GM12878 (cell line): ENCODE measurements around the gene CXorf58. TPM values are rescaled to one million over a fixed set of nuclear protein-coding genes. Genes with fewer than 3 reads are reported as not detected.

Experiments
- ATAC-seq: fragments of 200-7000 bp; cut with Tn5 transposase; 3 replicates; pipeline ENCODE4 v1.9.1; 2020; ENCODE audit warnings: mild to moderate bottlenecking, moderate library complexity
- BruUV-seq: library from RNA; stranded (reverse); fragments of 400-500 nt; replicated peaks from 2 replicates; lab custom pipeline; 2021; lab: Mats Ljungman, UMichigan
- CTCF ChIA-PET: fragments of 300-600 bp; sonication (Branson Sonifier 250); formaldehyde crosslinking; extraction: SDS; loops from one replicate; lab custom pipeline; 2021; ENCODE audit warnings: inconsistent platforms; lab: Yijun Ruan, JAX
- POLR2A ChIA-PET: fragments of 350-600 bp; formaldehyde crosslinking; extraction: SDS; loops from one replicate; lab custom pipeline; 2021; ENCODE audit warnings: inconsistent platforms; lab: Charles Lee
- RAD21 ChIA-PET: fragments of 300-600 bp; sonication (Branson Sonifier 250); formaldehyde crosslinking; loops from one replicate; lab custom pipeline; 2023; ENCODE audit warnings: antibody characterized with exemption; ENCODE audit not compliant: unreplicated experiment; lab: Charles Lee
- SMC1A ChIA-PET: fragments of 300-600 bp; sonication (Branson Sonifier 250); formaldehyde crosslinking; loops from one replicate; lab custom pipeline; 2023; ENCODE audit not compliant: unreplicated experiment, uncharacterized antibody; lab: Charles Lee
- DNase-seq: peaks from one replicate; pipeline ENCODE4 v3.0.0-alpha.2; 2011; ENCODE audit warnings: low read depth, low spot score
- FAIRE-seq: peaks from 3 replicates; lab custom pipeline; 2011; peaks lifted over from hg19 to GRCh38; lab: Jason Lieb, UNC
- H2AFZ ChIP-seq: 2 replicates; pipeline ENCODE4 v1.6.0; 2011; ENCODE audit warnings: low read depth, low read length, control low read depth; ENCODE audit not compliant: control insufficient read depth
- H3K27ac ChIP-seq: 2 replicates; pipeline ENCODE4 v1.5.1; 2011; ENCODE audit warnings: control low read depth; ENCODE audit not compliant: control insufficient read depth, insufficient read depth
- H3K27me3 ChIP-seq, 2 experiments: replicated peaks in 1 of 2; 2 replicates each; pipeline versions ENCODE4 v1.6.0 to v1.6.1; 2011; ENCODE audit warnings: low read length in 1 of 2; ENCODE audit not compliant: control insufficient read depth in 2 of 2, insufficient read depth in 2 of 2
- H3K36me3 ChIP-seq, 2 experiments: 2 replicates each; pipeline ENCODE4 v1.5.1; 2011; ENCODE audit warnings: low read length in 1 of 2; ENCODE audit not compliant: control insufficient read depth in 2 of 2, insufficient read depth in 2 of 2
- H3K4me1 ChIP-seq: 2 replicates; pipeline ENCODE4 v1.6.1; 2011; ENCODE audit warnings: mild to moderate bottlenecking, low read length, moderate library complexity, mixed read lengths; ENCODE audit not compliant: control insufficient read depth, insufficient read depth
- H3K4me2 ChIP-seq: 2 replicates; pipeline ENCODE4 v1.6.0; 2011; ENCODE audit warnings: control low read depth; ENCODE audit not compliant: control insufficient read depth, insufficient read depth
- H3K4me3 ChIP-seq: fragments of 200-600 bp; sonication (generic); 2 replicates; pipeline ENCODE4 v1.5.1; 2016
- H3K79me2 ChIP-seq: 2 replicates; pipeline ENCODE4 v1.6.0; 2011; ENCODE audit warnings: low read length; ENCODE audit not compliant: control insufficient read depth, insufficient read depth
- H3K9ac ChIP-seq: 2 replicates; pipeline ENCODE4 v1.8.0; 2011; ENCODE audit warnings: low read length, control low read depth, mixed read lengths; ENCODE audit not compliant: control insufficient read depth, insufficient read depth
- H3K9me3 ChIP-seq: replicated peaks from 3 replicates; pipeline ENCODE4 v1.5.1; 2011; ENCODE audit warnings: mild to moderate bottlenecking, low read length; ENCODE audit not compliant: control insufficient read depth, insufficient read depth
- H4K20me1 ChIP-seq: 2 replicates; pipeline ENCODE4 v1.6.0; 2011; ENCODE audit not compliant: control insufficient read depth, insufficient read depth
- CUX1 ChIP-seq: IDR thresholded peaks from 2 replicates; pipeline ENCODE4 v1.6.1; 2012; ENCODE audit warnings: improper control_type of control experiment, low read depth, low read length; ENCODE audit not compliant: insufficient replicate concordance
- JUNB ChIP-seq: IDR thresholded peaks from 2 replicates; pipeline ENCODE4 v1.6.1; 2016; ENCODE audit warnings: antibody characterized with exemption, mild to moderate bottlenecking
- KDM1A ChIP-seq: fragments of 200-600 bp; sonication (generic); IDR thresholded peaks from 2 replicates; pipeline ENCODE4 v1.6.1; 2016; ENCODE audit warnings: borderline replicate concordance
- KLF5 ChIP-seq: fragments of 450-650 bp; IDR thresholded peaks from 2 replicates; pipeline ENCODE4 v1.6.1; 2014; ENCODE audit warnings: mild to moderate bottlenecking; ENCODE audit not compliant: partially characterized antibody
- MEF2B ChIP-seq: fragments of 450-650 bp; IDR thresholded peaks from 2 replicates; pipeline ENCODE4 v1.6.1; 2018; ENCODE audit warnings: mild to moderate bottlenecking, moderate library complexity; ENCODE audit not compliant: partially characterized antibody, poor library complexity, severe bottlenecking
- NBN ChIP-seq: fragments of 450-650 bp; IDR thresholded peaks from 2 replicates; pipeline ENCODE4 v1.6.1; 2016
- NFIC ChIP-seq: IDR thresholded peaks from 2 replicates; pipeline ENCODE4 v1.6.1; 2012; ENCODE audit warnings: low read depth, mild to moderate bottlenecking, inconsistent platforms, low read length, moderate library complexity
- NR2C2 ChIP-seq: IDR thresholded peaks from 2 replicates; pipeline ENCODE4 v1.6.1; 2011; ENCODE audit warnings: borderline replicate concordance, low read depth; ENCODE audit not compliant: control insufficient read depth, insufficient read length
- PAX5 ChIP-seq: IDR thresholded peaks from 2 replicates; pipeline ENCODE4 v1.6.1; 2011; ENCODE audit warnings: low read depth, low read length, borderline replicate concordance
- RAD51 ChIP-seq: fragments of 450-650 bp; IDR thresholded peaks from 2 replicates; pipeline ENCODE4 v1.6.1; 2016; ENCODE audit warnings: moderate library complexity, mild to moderate bottlenecking, inconsistent platforms
- RBBP5 ChIP-seq: fragments of 200-600 bp; sonication (generic); conservative IDR thresholded peaks from 2 replicates; pipeline ENCODE4 v1.6.1; 2016
- SIN3A ChIP-seq: IDR thresholded peaks from 2 replicates; pipeline ENCODE4 v1.6.1; 2012; ENCODE audit warnings: low read depth, low read length, improper control_type of control experiment
- SMARCA5 ChIP-seq: fragments of 450-650 bp; IDR thresholded peaks from 2 replicates; pipeline ENCODE4 v1.6.1; 2017; ENCODE audit warnings: mild to moderate bottlenecking
- SP1 ChIP-seq: IDR thresholded peaks from one replicate; pipeline ENCODE4 v1.6.1; 2011; ENCODE audit warnings: low read depth, low read length
- YBX1 ChIP-seq: fragments of 450-650 bp; IDR thresholded peaks from 2 replicates; pipeline ENCODE4 v1.6.1; 2016; ENCODE audit warnings: antibody characterized with exemption
- ZSCAN29 ChIP-seq: fragments of 450-650 bp; IDR thresholded peaks from 2 replicates; pipeline ENCODE4 v1.6.1; 2017; ENCODE audit warnings: mild to moderate bottlenecking, moderate library complexity
- WGBS: methylation state at CpG from one replicate; pipeline ENCODE4 v1.1.6; 2016; ENCODE audit warnings: low lambda C conversion rate; ENCODE audit not compliant: insufficient replicate concordance, insufficient coverage; ENCODE audit errors: missing lambda C conversion rate; 5-methylcytosine and 5-hydroxymethylcytosine counted together
- in situ Hi-C: fragments of 300-500 bp; cut with MboI; formaldehyde crosslinking; loops from 9 replicates; pipeline ENCODE4 v1.14.3; 2018; ENCODE audit warnings: mixed read lengths
- intact Hi-C: fragments of 100-400 bp; cut with micrococcal nuclease; formaldehyde crosslinking; loops from one replicate; pipeline ENCODE4 v1.14.2; 2022; ENCODE audit not compliant: unreplicated experiment
- polyA plus RNA-seq, 11 experiments: library from polyadenylated mRNA; depleted of rRNA in 4 of 11; unstranded in 6 of 11; stranded (reverse) in 5 of 11; fragments of >200 nt; fragmentation: Nextera tagmentation in 4 of 11; fragmentation: Illumina TruSeq in 1 of 11; extraction: Ambion mirVana in 4 of 11; extraction: Trizol in 1 of 11; gene quantifications; 1 replicate in 1 of 11; 2 replicates in 10 of 11; pipeline versions ENCODE4 v1.2.1 to v1.2.3, GENCODE V29; 2011 to 2016; ENCODE audit warnings: inconsistent platforms in 2 of 11, missing spikeins in 2 of 11, low read depth in 1 of 11
- total RNA-seq, 4 experiments: library from RNA; depleted of rRNA in 3 of 4; stranded (reverse); fragments of >200 nt in 3 of 4; fragmentation: Illumina TruSeq in 1 of 4; extraction: Trizol in 1 of 4; gene quantifications; 2 replicates each; pipeline versions ENCODE4 v1.2.1 to v1.2.3, GENCODE V29; 2013 to 2021

Gene CXorf58
- total and polyA plus RNA-seq, 10 of the 15 experiments (the other 5 are each of a cell fraction or from before 2014, with no cell fraction given), result 0.10 to 0.24 (median 0.13) TPM; not detected in 5

- SMC1A ChIA-PET, result no interaction called here
- Histone ChIP-seq H4K20me1 (no peaks in the 10 kb centered on the region), H2AFZ (no peak overlapping the region), H3K9ac (no peak overlapping the region), H3K9me3 (no peaks in the 10 kb centered on the region), H3K36me3 (no peaks in the 10 kb centered on the region), H3K27me3 (peaks cover 0 to 3% of the 10 kb centered on the region in 2 experiments; a peak in 1 of 4 replicates), H3K4me2 (no peak overlapping the region), H3K79me2 (no peaks in the 10 kb centered on the region), H3K4me1 (no peaks in the 10 kb centered on the region), H3K27ac (no peak overlapping the region), H3K4me3 (no peak overlapping the region)
- TF ChIP-seq KDM1A (no peak), SP1 (no peak), RBBP5 (no peak)
- 65% methylated on average over 1 of the region's 1 CpG for WGBS
- no TSS peak for BruUV-seq
- in situ Hi-C loops, result no loop called here
- ATAC-seq (no peak), DNase-seq (no peak), FAIRE-seq (no peak)
- POLR2A ChIA-PET, result interaction anchor here (1.1 to 1.2 kb wide), 2 partner anchors 58 to 69 kb away, joined by 3 read pairs; no protein-coding TSS in a partner anchor
- intact Hi-C loops, result no loop called here
- RAD21 ChIA-PET, result no interaction called here
- CTCF ChIA-PET, result no interaction called here
Observed at GRCh38 chrX:23945206-23945605, 37.4 kb downstream of the CXorf58 start.

GRCh38 chrX:23952391-23952790 is 44.6 kb downstream of the CXorf58 start:
- ChIA-PET POLR2A (no interaction called here), SMC1A (no interaction called here), CTCF (interaction anchor here (0.7 to 1.1 kb wide), 2 partner anchors 43 to 48 kb away, joined by 3 to 4 read pairs; no protein-coding TSS in a partner anchor), RAD21 (interaction anchor here (1.0 kb wide), 1 partner anchor 102 kb away, joined by 3 read pairs; no protein-coding TSS in a partner anchor)
- no peaks in the 10 kb centered on the region for H4K20me1 ChIP-seq
- in situ Hi-C loops, result no loop called here
- no peak overlapping the region for H3K4me3 ChIP-seq
- H3K9ac ChIP-seq, result no peak overlapping the region
- H3K27ac ChIP-seq, result no peak overlapping the region; the same call in 1 of the 2 replicates
- H3K36me3 ChIP-seq, result no peaks in the 10 kb centered on the region
- no peaks in the 10 kb centered on the region for H3K27me3 ChIP-seq
- DNase-seq (no peak), FAIRE-seq (no peak), ATAC-seq (no peak)
- no peaks in the 10 kb centered on the region for H3K79me2 ChIP-seq
- intact Hi-C loops, result no loop called here
- no peak overlapping the region for H3K4me2 ChIP-seq
- 66% methylated on average over 3 of the region's 3 CpGs for WGBS
- no peak overlapping the region for H2AFZ ChIP-seq
- H3K9me3 ChIP-seq, result no peaks in the 10 kb centered on the region
- H3K4me1 ChIP-seq, result no peaks in the 10 kb centered on the region
- BruUV-seq, result no TSS peak
- no peak for TF ChIP-seq CUX1
- no peak for TF ChIP-seq JUNB
- no peak for TF ChIP-seq SIN3A
- TF ChIP-seq RAD51, result no peak
- no peak for TF ChIP-seq ZSCAN29
- no peak for TF ChIP-seq KLF5
- TF ChIP-seq NR2C2, result no peak
- no peak for TF ChIP-seq NBN
- TF ChIP-seq NFIC, result no peak
- no peak for TF ChIP-seq SMARCA5
- no peak for TF ChIP-seq PAX5
- no peak for TF ChIP-seq MEF2B
- TF ChIP-seq YBX1, result no peak
